ENCODE measurements around the gene PLXNB2.

DNA sequence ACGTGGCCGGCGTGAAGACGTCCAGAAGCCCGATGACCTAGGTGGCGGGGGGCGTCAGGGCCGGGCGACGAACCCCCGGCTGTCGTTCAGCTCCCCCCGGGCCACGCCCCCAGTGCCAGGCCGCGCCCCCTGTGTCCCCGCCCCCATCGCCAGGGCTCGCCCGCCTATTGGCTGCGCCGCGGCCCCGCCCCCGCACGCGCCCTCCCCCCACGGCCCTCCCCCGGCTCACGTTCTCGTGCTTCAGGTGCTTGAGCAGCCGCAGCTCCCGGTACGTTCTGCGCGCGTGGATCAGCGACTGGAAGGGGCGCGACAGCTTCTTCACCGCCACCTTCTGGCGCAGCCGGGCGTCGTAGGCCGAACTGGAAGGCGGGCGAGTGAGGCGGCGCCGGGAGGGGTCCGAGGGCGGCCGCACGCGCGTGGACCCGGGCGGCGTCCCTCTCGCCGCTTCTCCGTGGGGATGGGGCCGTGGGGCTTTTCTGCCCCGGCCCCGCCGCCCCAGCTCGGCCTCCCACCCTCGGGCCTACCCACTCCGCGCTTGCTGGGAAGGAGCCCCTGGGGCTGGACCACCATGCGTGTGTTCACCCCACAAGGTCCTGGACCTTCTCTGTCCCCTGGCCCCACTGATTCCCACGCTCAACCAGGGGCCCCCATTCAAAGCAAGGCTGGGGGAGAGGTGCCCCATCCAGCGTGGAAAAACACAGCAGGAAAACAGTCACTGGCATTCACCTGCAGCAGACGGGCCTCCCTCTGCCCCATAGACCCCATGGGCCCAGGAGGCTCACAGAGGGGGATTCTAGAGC is 39.7 kb downstream of the PLXNB2 start:
- TF ChIP-seq, protein P1, sequence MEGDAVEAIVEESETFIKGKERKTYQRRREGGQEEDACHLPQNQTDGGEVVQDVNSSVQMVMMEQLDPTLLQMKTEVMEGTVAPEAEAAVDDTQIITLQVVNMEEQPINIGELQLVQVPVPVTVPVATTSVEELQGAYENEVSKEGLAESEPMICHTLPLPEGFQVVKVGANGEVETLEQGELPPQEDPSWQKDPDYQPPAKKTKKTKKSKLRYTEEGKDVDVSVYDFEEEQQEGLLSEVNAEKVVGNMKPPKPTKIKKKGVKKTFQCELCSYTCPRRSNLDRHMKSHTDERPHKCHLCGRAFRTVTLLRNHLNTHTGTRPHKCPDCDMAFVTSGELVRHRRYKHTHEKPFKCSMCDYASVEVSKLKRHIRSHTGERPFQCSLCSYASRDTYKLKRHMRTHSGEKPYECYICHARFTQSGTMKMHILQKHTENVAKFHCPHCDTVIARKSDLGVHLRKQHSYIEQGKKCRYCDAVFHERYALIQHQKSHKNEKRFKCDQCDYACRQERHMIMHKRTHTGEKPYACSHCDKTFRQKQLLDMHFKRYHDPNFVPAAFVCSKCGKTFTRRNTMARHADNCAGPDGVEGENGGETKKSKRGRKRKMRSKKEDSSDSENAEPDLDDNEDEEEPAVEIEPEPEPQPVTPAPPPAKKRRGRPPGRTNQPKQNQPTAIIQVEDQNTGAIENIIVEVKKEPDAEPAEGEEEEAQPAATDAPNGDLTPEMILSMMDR (IDR thresholded peaks at IDR 0.05; ENCODE audit: low read length) = no peak
- TF ChIP-seq EZH2 (optimal IDR thresholded peaks at IDR 0.05; ENCODE audit: low read depth, low read length) = no peak
